H9 (cell line): ENCODE data around the gene FFAR4. TPM values are rescaled to one million over a fixed set of nuclear protein-coding genes. Genes with fewer than 3 reads are reported as not detected.

Experiments used
- DNase-seq: peaks from one replicate; pipeline ENCODE4 v3.0.0-alpha.2; 2017
- H2AFZ ChIP-seq: one replicate; pipeline ENCODE4 v1.6.1; 2013; ENCODE audit warnings: mild to moderate bottlenecking, low read length, control low read depth, moderate library complexity
- H2AK5ac ChIP-seq: 2 replicates; pipeline ENCODE4 v1.6.1; 2013; ENCODE audit warnings: low read length, control low read depth, mixed read lengths; ENCODE audit not compliant: insufficient read length
- H2BK120ac ChIP-seq: one replicate; pipeline ENCODE4 v1.6.1; 2013; ENCODE audit warnings: low read depth, mild to moderate bottlenecking, low read length, control low read depth, inconsistent platforms; ENCODE audit not compliant: poor library complexity, severe bottlenecking
- H2BK12ac ChIP-seq: 2 replicates; pipeline ENCODE4 v1.6.1; 2013; ENCODE audit warnings: low read length, control low read depth, mixed read lengths, low read depth; ENCODE audit not compliant: insufficient read length
- H2BK15ac ChIP-seq: 2 replicates; pipeline ENCODE4 v1.6.1; 2013; ENCODE audit warnings: low read depth, low read length, control low read depth
- H2BK20ac ChIP-seq: one replicate; pipeline ENCODE4 v1.6.1; 2013; ENCODE audit warnings: low read depth, mild to moderate bottlenecking, low read length, control low read depth, inconsistent platforms; ENCODE audit not compliant: poor library complexity, severe bottlenecking
- H2BK5ac ChIP-seq: 2 replicates; pipeline ENCODE4 v1.6.1; 2013; ENCODE audit warnings: low read length, control low read depth, mixed read lengths; ENCODE audit not compliant: insufficient read length
- H3K14ac ChIP-seq: 2 replicates; pipeline ENCODE4 v1.6.1; 2013; ENCODE audit warnings: low read length, control low read depth; ENCODE audit not compliant: insufficient read depth
- H3K18ac ChIP-seq: 2 replicates; pipeline ENCODE4 v1.6.1; 2013; ENCODE audit warnings: low read depth, mild to moderate bottlenecking, mixed read lengths, low read length, control low read depth; ENCODE audit not compliant: insufficient read length
- H3K23ac ChIP-seq: 2 replicates; pipeline ENCODE4 v1.6.1; 2013; ENCODE audit warnings: low read length, control low read depth, mixed read lengths, low read depth; ENCODE audit not compliant: insufficient read length
- H3K23me2 ChIP-seq: 2 replicates; pipeline ENCODE4 v1.6.1; 2013; ENCODE audit warnings: low read depth, mild to moderate bottlenecking, mixed read lengths, low read length, control low read depth; ENCODE audit not compliant: insufficient read length, poor library complexity, severe bottlenecking
- H3K27ac ChIP-seq: 2 replicates; pipeline ENCODE4 v1.5.1; 2013; ENCODE audit warnings: low read length, control low read depth, mixed read lengths, low read depth; ENCODE audit not compliant: insufficient read length
- H3K27me3 ChIP-seq: 2 replicates; pipeline ENCODE4 v1.6.1; 2013; ENCODE audit warnings: low read length, control low read depth, inconsistent platforms; ENCODE audit not compliant: insufficient read depth
- H3K4ac ChIP-seq: 2 replicates; pipeline ENCODE4 v1.6.1; 2013; ENCODE audit warnings: low read depth, mild to moderate bottlenecking, control low read depth, inconsistent platforms, low read length, moderate library complexity
- H3K4me1 ChIP-seq: 2 replicates; pipeline ENCODE4 v1.6.1; 2013; ENCODE audit warnings: low read length, control low read depth, inconsistent platforms; ENCODE audit not compliant: insufficient read depth
- H3K4me2 ChIP-seq: 2 replicates; pipeline ENCODE4 v1.6.1; 2013; ENCODE audit warnings: low read length, control low read depth, mixed read lengths; ENCODE audit not compliant: insufficient read length, insufficient read depth
- H3K56ac ChIP-seq: 2 replicates; pipeline ENCODE4 v1.6.1; 2013; ENCODE audit warnings: low read depth, mild to moderate bottlenecking, mixed read lengths, low read length, control low read depth; ENCODE audit not compliant: insufficient read length
- H3K79me1 ChIP-seq: 2 replicates; pipeline ENCODE4 v1.6.1; 2013; ENCODE audit warnings: low read depth, mild to moderate bottlenecking, moderate library complexity, low read length, control low read depth, inconsistent platforms; ENCODE audit not compliant: insufficient read depth, poor library complexity, severe bottlenecking
- H3K79me2 ChIP-seq: 2 replicates; pipeline ENCODE4 v1.6.1; 2013; ENCODE audit warnings: low read length, control low read depth, inconsistent platforms; ENCODE audit not compliant: insufficient read depth
- H3K9ac ChIP-seq: 2 replicates; pipeline ENCODE4 v1.6.1; 2013; ENCODE audit warnings: low read length, control low read depth, mixed read lengths; ENCODE audit not compliant: insufficient read length; ENCODE audit errors: extremely low read depth
- H3K9me3 ChIP-seq: one replicate; pipeline ENCODE4 v1.6.1; 2013; ENCODE audit warnings: low read depth, low read length, inconsistent platforms; ENCODE audit not compliant: control insufficient read depth
- H3T11ph ChIP-seq: one replicate; pipeline ENCODE4 v1.6.1; 2013; ENCODE audit warnings: mild to moderate bottlenecking, low read length, control low read depth, inconsistent platforms
- H4K20me1 ChIP-seq: one replicate; pipeline ENCODE4 v1.6.1; 2013; ENCODE audit not compliant: control insufficient read depth, insufficient read length, insufficient read depth
- H4K5ac ChIP-seq: 2 replicates; pipeline ENCODE4 v1.6.1; 2013; ENCODE audit warnings: low read depth, mild to moderate bottlenecking, mixed read lengths, low read length, control low read depth; ENCODE audit not compliant: insufficient read length
- H4K8ac ChIP-seq: replicated peaks from 2 replicates; pipeline ENCODE4 v1.6.1; 2013; ENCODE audit warnings: low read length, control low read depth, mixed read lengths, low read depth; ENCODE audit not compliant: insufficient read length
- H4K91ac ChIP-seq: 2 replicates; pipeline ENCODE4 v1.6.1; 2013; ENCODE audit warnings: low read depth, mild to moderate bottlenecking, moderate library complexity, mixed read lengths, low read length, control low read depth; ENCODE audit not compliant: insufficient read length
- H3K27ac Mint-ChIP-seq, 3 experiments: 2 replicates in 2 of 3; 3 replicates in 1 of 3; pipeline ENCODE4 v1.8.0; 2020 to 2021; ENCODE audit warnings: mixed read lengths in 3 of 3, mild to moderate bottlenecking in 1 of 3, moderate library complexity in 1 of 3
- H3K27me3 Mint-ChIP-seq: 2 replicates; pipeline ENCODE4 v1.8.0; 2021; ENCODE audit warnings: low read depth, mild to moderate bottlenecking, moderate library complexity, mixed read lengths
- H3K36me3 Mint-ChIP-seq, 3 experiments: 2 replicates in 2 of 3; 3 replicates in 1 of 3; pipeline ENCODE4 v1.8.0; 2020 to 2021; ENCODE audit warnings: low read depth in 3 of 3, mixed read lengths in 3 of 3; ENCODE audit not compliant: insufficient read depth in 1 of 3
- H3K4me1 Mint-ChIP-seq, 2 experiments: 2 replicates each; pipeline ENCODE4 v1.8.0; 2020; ENCODE audit warnings: mixed read lengths in 2 of 2
- H3K4me3 Mint-ChIP-seq, 2 experiments: 2 replicates in 1 of 2; 3 replicates in 1 of 2; pipeline ENCODE4 v1.8.0; 2020 to 2021; ENCODE audit warnings: mild to moderate bottlenecking in 2 of 2, mixed read lengths in 2 of 2, moderate library complexity in 1 of 2
- H3K9me3 Mint-ChIP-seq, 2 experiments: 2 replicates in 1 of 2; 3 replicates in 1 of 2; pipeline ENCODE4 v1.8.0; 2020; ENCODE audit warnings: mild to moderate bottlenecking in 2 of 2, mixed read lengths in 2 of 2, moderate library complexity in 1 of 2
- WGBS: extraction: QIAGEN DNeasy Blood & Tissue Kit; methylation state at CpG from one replicate; pipeline ENCODE4 v1.1.7; 2013; ENCODE audit warnings: missing lambda C conversion rate, low lambda C conversion rate, mixed read lengths; ENCODE audit not compliant: insufficient read length; ENCODE audit errors: extremely low coverage; 5-methylcytosine and 5-hydroxymethylcytosine counted together
- total RNA-seq: library from RNA; stranded (reverse); gene quantifications from 2 replicates; pipeline ENCODE4 v1.2.1, GENCODE V29; 2021
- TF ChIP-seq, protein P1 (sequence below): fragments of 200-600 bp; sonication (generic); conservative IDR thresholded peaks from 3 replicates; pipeline ENCODE4 v1.8.0; 2021; ENCODE audit warnings: antibody characterized with exemption, mild to moderate bottlenecking

The FFAR4 gene
- total RNA-seq, 1 experiment from 2014 or later, result not detected

DNA sequence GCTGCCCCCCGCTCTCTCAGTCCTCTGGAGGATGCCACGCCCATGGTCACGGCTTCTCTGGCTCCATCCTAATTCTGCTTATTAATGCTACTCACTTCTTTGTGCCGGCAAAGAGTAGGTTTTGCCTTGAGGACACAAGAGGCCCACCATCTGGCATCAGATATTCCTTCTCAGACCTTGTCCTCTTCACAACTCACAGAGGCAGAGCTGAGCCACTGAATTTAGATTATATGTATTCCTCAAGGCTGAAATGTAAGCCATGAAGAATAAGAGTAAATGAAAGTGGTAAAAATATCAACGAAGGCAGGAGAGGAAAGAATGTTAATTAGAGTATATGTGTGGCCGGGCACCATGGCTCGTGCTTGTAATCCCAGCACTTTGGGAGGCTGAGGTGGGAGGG is 28.1 kb downstream of the FFAR4 start:
- Histone ChIP-seq H3K4me2 (no peak overlapping the region), H2BK20ac (no peak overlapping the region), H2BK5ac (no peak overlapping the region), H3K27ac (no peak overlapping the region), H3K4me1 (no peaks in the 10 kb centered on the region; the same call in 1 of the 2 replicates), H4K5ac (no peak overlapping the region), H4K8ac (no peak overlapping the region), H3K56ac (no peak overlapping the region), H2AFZ (no peak overlapping the region), H3K27me3 (no peaks in the 10 kb centered on the region; the same call in 1 of the 2 replicates), H2BK120ac (no peak overlapping the region), H4K91ac (no peak overlapping the region), H3K9ac (no peak overlapping the region), H3K4ac (no peak overlapping the region), H3K23me2 (no peaks in the 10 kb centered on the region), H3T11ph (no peak overlapping the region), H3K9me3 (no peaks in the 10 kb centered on the region), H2AK5ac (no peak overlapping the region), H3K79me2 (no peaks in the 10 kb centered on the region), H3K79me1 (no peaks in the 10 kb centered on the region), H3K18ac (no peak overlapping the region), H4K20me1 (no peaks in the 10 kb centered on the region), H2BK15ac (no peak overlapping the region), H2BK12ac (no peak overlapping the region), H3K14ac (no peak overlapping the region), H3K23ac (no peak overlapping the region)
- H3K27ac Mint-ChIP-seq, result no peak overlapping the region
- no CpG with 5 or more reads among the region's 7 CpGs for WGBS
- no peak overlapping the region for H3K4me3 Mint-ChIP-seq
- TF ChIP-seq, protein P1, sequence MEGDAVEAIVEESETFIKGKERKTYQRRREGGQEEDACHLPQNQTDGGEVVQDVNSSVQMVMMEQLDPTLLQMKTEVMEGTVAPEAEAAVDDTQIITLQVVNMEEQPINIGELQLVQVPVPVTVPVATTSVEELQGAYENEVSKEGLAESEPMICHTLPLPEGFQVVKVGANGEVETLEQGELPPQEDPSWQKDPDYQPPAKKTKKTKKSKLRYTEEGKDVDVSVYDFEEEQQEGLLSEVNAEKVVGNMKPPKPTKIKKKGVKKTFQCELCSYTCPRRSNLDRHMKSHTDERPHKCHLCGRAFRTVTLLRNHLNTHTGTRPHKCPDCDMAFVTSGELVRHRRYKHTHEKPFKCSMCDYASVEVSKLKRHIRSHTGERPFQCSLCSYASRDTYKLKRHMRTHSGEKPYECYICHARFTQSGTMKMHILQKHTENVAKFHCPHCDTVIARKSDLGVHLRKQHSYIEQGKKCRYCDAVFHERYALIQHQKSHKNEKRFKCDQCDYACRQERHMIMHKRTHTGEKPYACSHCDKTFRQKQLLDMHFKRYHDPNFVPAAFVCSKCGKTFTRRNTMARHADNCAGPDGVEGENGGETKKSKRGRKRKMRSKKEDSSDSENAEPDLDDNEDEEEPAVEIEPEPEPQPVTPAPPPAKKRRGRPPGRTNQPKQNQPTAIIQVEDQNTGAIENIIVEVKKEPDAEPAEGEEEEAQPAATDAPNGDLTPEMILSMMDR, result no peak
- peaks cover 32% of the 10 kb centered on the region for H3K27me3 Mint-ChIP-seq
- peaks cover 21 to 25% of the 10 kb centered on the region in 2 experiments for H3K4me1 Mint-ChIP-seq
- H3K9me3 Mint-ChIP-seq, result no peaks in the 10 kb centered on the region
- H3K36me3 Mint-ChIP-seq, result no peaks in the 10 kb centered on the region
- no peak for DNase-seq
